RWPE2 (cell line): ENCODE measurements around the gene PFDN1.
A peak's percentile ranks its signal among the peaks of the same experiment; 100 is the strongest.

Experiments used
- ATAC-seq: fragments of 200-7000 bp; cut with Tn5 transposase; 3 replicates; pipeline ENCODE4 v1.9.1; 2021; ENCODE audit warnings: low read depth
- DNase-seq: peaks from one replicate; pipeline ENCODE4 v3.0.0-alpha.2; 2020; ENCODE audit warnings: low spot score
- H3K27ac ChIP-seq: fragments of 450-650 bp; 2 replicates; pipeline ENCODE4 v1.5.1; 2017; ENCODE audit warnings: mild to moderate bottlenecking; ENCODE audit not compliant: poor library complexity, severe bottlenecking
- H3K27me3 ChIP-seq: fragments of 250-450 bp; sonication (Bioruptor Pico); 2 replicates; pipeline ENCODE4 v1.5.1; 2021; ENCODE audit warnings: mild to moderate bottlenecking, moderate library complexity; ENCODE audit not compliant: insufficient read depth, poor library complexity, severe bottlenecking
- H3K36me3 ChIP-seq: fragments of 250-450 bp; sonication (Bioruptor Pico); 2 replicates; pipeline ENCODE4 v1.5.1; 2020; ENCODE audit warnings: low read depth, mild to moderate bottlenecking, moderate library complexity
- H3K4me1 ChIP-seq: fragments of 250-450 bp; sonication (Bioruptor Pico); 2 replicates; pipeline ENCODE4 v1.5.1; 2021; ENCODE audit warnings: mild to moderate bottlenecking, moderate library complexity; ENCODE audit not compliant: insufficient read depth, poor library complexity, severe bottlenecking
- H3K4me3 ChIP-seq: fragments of 250-450 bp; sonication (Bioruptor Pico); 2 replicates; pipeline ENCODE4 v1.5.1; 2021; ENCODE audit warnings: mild to moderate bottlenecking, moderate library complexity; ENCODE audit not compliant: severe bottlenecking
- H3K9me3 ChIP-seq: fragments of 250-450 bp; sonication (Bioruptor Pico); 2 replicates; pipeline ENCODE4 v1.5.1; 2021; ENCODE audit warnings: mild to moderate bottlenecking, moderate library complexity; ENCODE audit not compliant: severe bottlenecking
- TF ChIP-seq, protein P1 (sequence below): fragments of 450-650 bp; IDR thresholded peaks from one replicate; pipeline ENCODE4 v1.5.1; 2017; ENCODE audit warnings: mild to moderate bottlenecking, moderate library complexity; ENCODE audit not compliant: poor library complexity, severe bottlenecking

PFDN1 gene

DNA sequence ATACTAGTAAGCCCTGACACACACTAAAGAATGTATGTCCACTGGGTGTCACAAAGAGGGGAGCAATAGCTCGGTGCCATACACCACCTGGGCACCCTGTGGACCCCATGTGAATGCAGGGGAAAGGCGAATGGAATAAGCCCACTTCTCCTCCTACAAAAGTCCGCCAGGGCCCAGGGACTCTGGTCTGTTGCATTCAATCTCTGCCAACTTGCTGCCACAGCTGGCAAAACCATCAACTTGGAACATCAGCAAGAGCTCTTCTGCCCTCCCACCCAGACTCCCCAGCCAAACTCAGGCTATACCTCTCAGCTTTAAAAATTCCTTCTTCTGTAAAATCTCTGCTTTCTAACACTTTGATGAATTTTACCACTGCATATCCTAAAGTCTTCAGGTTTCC is 54.5 kb downstream of the PFDN1 start:
- TF ChIP-seq, protein P1, sequence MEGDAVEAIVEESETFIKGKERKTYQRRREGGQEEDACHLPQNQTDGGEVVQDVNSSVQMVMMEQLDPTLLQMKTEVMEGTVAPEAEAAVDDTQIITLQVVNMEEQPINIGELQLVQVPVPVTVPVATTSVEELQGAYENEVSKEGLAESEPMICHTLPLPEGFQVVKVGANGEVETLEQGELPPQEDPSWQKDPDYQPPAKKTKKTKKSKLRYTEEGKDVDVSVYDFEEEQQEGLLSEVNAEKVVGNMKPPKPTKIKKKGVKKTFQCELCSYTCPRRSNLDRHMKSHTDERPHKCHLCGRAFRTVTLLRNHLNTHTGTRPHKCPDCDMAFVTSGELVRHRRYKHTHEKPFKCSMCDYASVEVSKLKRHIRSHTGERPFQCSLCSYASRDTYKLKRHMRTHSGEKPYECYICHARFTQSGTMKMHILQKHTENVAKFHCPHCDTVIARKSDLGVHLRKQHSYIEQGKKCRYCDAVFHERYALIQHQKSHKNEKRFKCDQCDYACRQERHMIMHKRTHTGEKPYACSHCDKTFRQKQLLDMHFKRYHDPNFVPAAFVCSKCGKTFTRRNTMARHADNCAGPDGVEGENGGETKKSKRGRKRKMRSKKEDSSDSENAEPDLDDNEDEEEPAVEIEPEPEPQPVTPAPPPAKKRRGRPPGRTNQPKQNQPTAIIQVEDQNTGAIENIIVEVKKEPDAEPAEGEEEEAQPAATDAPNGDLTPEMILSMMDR, result no peak
- no peak for ATAC-seq
- Histone ChIP-seq H3K9me3 (no peaks in the 10 kb centered on the region), H3K4me3 (no peak overlapping the region), H3K27me3 (no peaks in the 10 kb centered on the region), H3K4me1 (peaks cover 27% of the 10 kb centered on the region), H3K36me3 (peaks cover 13% of the 10 kb centered on the region), H3K27ac (no peak overlapping the region)
- DNase-seq, result no peak

GRCh38 chr5:140246378-140247122 is 56.4 kb downstream of the PFDN1 start:
- Histone ChIP-seq H3K36me3 (peaks cover 12% of the 10 kb centered on the region), H3K4me1 (peaks cover 13% of the 10 kb centered on the region), H3K27me3 (no peaks in the 10 kb centered on the region), H3K4me3 (no peak overlapping the region), H3K27ac (peak overlapping the region; percentile 22), H3K9me3 (no peaks in the 10 kb centered on the region)
- TF ChIP-seq, protein P1, result no peak
- DNase-seq (peak; percentile 49), ATAC-seq (peak; percentile 47)

DNA sequence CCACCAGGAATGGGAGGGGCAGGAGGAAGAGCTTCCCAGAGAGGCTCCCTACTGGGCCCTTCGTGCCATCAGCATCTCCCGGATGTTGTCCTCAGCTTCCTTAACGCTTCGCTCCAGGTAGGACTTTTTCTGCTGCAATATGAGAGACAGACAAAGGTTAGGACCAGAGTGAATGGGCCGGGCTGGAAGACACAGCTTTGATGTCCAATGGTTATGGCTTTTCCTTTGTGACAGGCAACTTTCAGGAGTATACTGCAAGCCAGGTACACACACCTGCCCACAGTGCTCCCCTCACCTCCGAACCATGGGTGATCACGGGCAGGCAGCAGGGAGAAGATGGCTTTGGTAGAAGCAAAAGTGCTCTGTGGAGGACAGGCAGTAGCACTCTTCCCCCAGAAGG is 57.0 kb downstream of the PFDN1 start:
- Histone ChIP-seq H3K4me3 (no peak overlapping the region), H3K27me3 (no peaks in the 10 kb centered on the region), H3K36me3 (peaks cover 12% of the 10 kb centered on the region), H3K9me3 (no peaks in the 10 kb centered on the region), H3K27ac (peak overlapping the region; percentile 22), H3K4me1 (peaks cover 15% of the 10 kb centered on the region)
- no peak for ATAC-seq
- TF ChIP-seq, protein P1, result no peak
- DNase-seq, result peak; percentile 38

- H3K9me3 ChIP-seq, result no peaks in the 10 kb centered on the region
- H3K36me3 ChIP-seq, result peaks cover 12% of the 10 kb centered on the region
- H3K27me3 ChIP-seq, result no peaks in the 10 kb centered on the region
- no peak overlapping the region for H3K27ac ChIP-seq
- no peak overlapping the region for H3K4me3 ChIP-seq
- peaks cover 18% of the 10 kb centered on the region for H3K4me1 ChIP-seq
- TF ChIP-seq, protein P1, result no peak
- peak; percentile 33 for DNase-seq
- no peak for ATAC-seq
Observed at GRCh38 chr5:140245341-140245740, 57.6 kb downstream of the PFDN1 start.

- Histone ChIP-seq H3K27ac (no peak overlapping the region), H3K4me1 (peaks cover 18% of the 10 kb centered on the region), H3K27me3 (no peaks in the 10 kb centered on the region), H3K4me3 (no peak overlapping the region), H3K36me3 (peaks cover 12% of the 10 kb centered on the region), H3K9me3 (no peaks in the 10 kb centered on the region)
- TF ChIP-seq, protein P1, result peak; percentile 97
- ATAC-seq, result peak; percentile 37
- peak; percentile 92 for DNase-seq
Observed at GRCh38 chr5:140244525-140245025, 58.3 kb downstream of the PFDN1 start.
